Measurements from ENCODE around the gene LYRM1.

- TF ChIP-seq MYC (IDR thresholded peaks at IDR 0.05; ENCODE audit: borderline replicate concordance, low read length) (no peak), HDAC2 (IDR thresholded peaks at IDR 0.05) (no peak), REST (IDR thresholded peaks at IDR 0.05) (no peak), EP300 (IDR thresholded peaks at IDR 0.05) (no peak), CHD2 (IDR thresholded peaks at IDR 0.05; ENCODE audit: low read length, partially characterized antibody) (no peak), CTCF (IDR thresholded peaks at IDR 0.05) (no peak), RNF2 (IDR thresholded peaks at IDR 0.05; ENCODE audit: borderline replicate concordance, low read depth) (no peak), PBX3 (IDR thresholded peaks at IDR 0.05) (no peak), KDM5A (IDR thresholded peaks at IDR 0.05) (no peak), NFE2L2 (conservative IDR thresholded peaks at IDR 0.05; ENCODE audit: low read length) (no peak), POLR2AphosphoS2 (conservative IDR thresholded peaks at IDR 0.05; ENCODE audit: low read length) (no peak)
Measured at GRCh38 chr16:20941636-20941926, 41.0 kb downstream of the LYRM1 start.
